HG03159 (cell line): ENCODE measurements around the gene HK2.
"Not testable (repeated sequence)": the region's sequence is repeated elsewhere in the genome, so short reads cannot be mapped to it uniquely, and the experiment has no call there.

Source experiments
- ATAC-seq: cut with Tn5 transposase; IDR thresholded peaks from one replicate; pipeline ENCODE4 v1.9.1; 2021; ENCODE audit warnings: mild to moderate bottlenecking, moderate library complexity; ENCODE audit not compliant: unreplicated experiment

The HK2 gene

GRCh38 chr2:74834792-74835755 lies 1.1 kb downstream of the HK2 start:
- ATAC-seq = peak; percentile 51

- no peak for ATAC-seq
Measured at GRCh38 chr2:74835831-74836674, 2.1 kb downstream of the HK2 start.

GRCh38 chr2:74836675-74837401 lies 2.9 kb downstream of the HK2 start:
- ATAC-seq = no peak

GRCh38 chr2:74841641-74842040 lies 7.7 kb downstream of the HK2 start:
- no peak for ATAC-seq

- ATAC-seq = no peak
Measured at GRCh38 chr2:74843433-74843832, 9.5 kb downstream of the HK2 start.

- ATAC-seq = peak; percentile 92
Measured at GRCh38 chr2:74843899-74844298, 10.0 kb downstream of the HK2 start.

- no peak for ATAC-seq
Measured at GRCh38 chr2:74844752-74845151, 10.8 kb downstream of the HK2 start.

- ATAC-seq = no peak
Measured at GRCh38 chr2:74845217-74845751, 11.4 kb downstream of the HK2 start.

GRCh38 chr2:74845991-74846390 lies 12.1 kb downstream of the HK2 start:
- no peak for ATAC-seq

- ATAC-seq = no peak
Measured at GRCh38 chr2:74846481-74846880, 12.6 kb downstream of the HK2 start.

GRCh38 chr2:74847070-74847858 lies 13.3 kb downstream of the HK2 start:
- ATAC-seq = no peak

GRCh38 chr2:74849228-74849892 lies 15.4 kb downstream of the HK2 start:
- ATAC-seq = peak; percentile 92

- ATAC-seq = no peak
Measured at GRCh38 chr2:74850496-74851190, 16.7 kb downstream of the HK2 start.

GRCh38 chr2:74851191-74851566 lies 17.3 kb downstream of the HK2 start:
- ATAC-seq = no peak

- ATAC-seq = not testable (repeated sequence)
Measured at GRCh38 chr2:74853360-74853759, 19.4 kb downstream of the HK2 start.

GRCh38 chr2:74854401-74854800 lies 20.5 kb downstream of the HK2 start:
- no peak for ATAC-seq

GRCh38 chr2:74855114-74855707 lies 21.3 kb downstream of the HK2 start:
- not testable (repeated sequence) for ATAC-seq

GRCh38 chr2:74856004-74856578 lies 22.2 kb downstream of the HK2 start:
- no peak for ATAC-seq
